Ovary (tissue), 3 donors: Measurements from ENCODE around the gene RNF208.

Source experiments
- EP300 ChIP-seq: sonication (generic); formaldehyde crosslinking; IDR thresholded peaks from one replicate; pipeline ENCODE4 v1.6.1; 2017; ENCODE audit warnings: antibody characterized with exemption
- TF ChIP-seq, protein P1 (sequence below), 3 donors: fragments of 450-650 bp in 2 of 3; fragments of 200-600 bp in 1 of 3; IDR thresholded peaks; one replicate each; pipeline versions ENCODE4 v1.5.1 to v1.8.0; 2016 to 2022; ENCODE audit warnings: antibody characterized with exemption in 3 of 3, mild to moderate bottlenecking in 1 of 3
- donor health status: DM: no; HTN: no; CAD: no.

GRCh38 chr9:137198902-137199283 lies 23.1 kb downstream of the RNF208 start:
- TF ChIP-seq, protein P1, sequence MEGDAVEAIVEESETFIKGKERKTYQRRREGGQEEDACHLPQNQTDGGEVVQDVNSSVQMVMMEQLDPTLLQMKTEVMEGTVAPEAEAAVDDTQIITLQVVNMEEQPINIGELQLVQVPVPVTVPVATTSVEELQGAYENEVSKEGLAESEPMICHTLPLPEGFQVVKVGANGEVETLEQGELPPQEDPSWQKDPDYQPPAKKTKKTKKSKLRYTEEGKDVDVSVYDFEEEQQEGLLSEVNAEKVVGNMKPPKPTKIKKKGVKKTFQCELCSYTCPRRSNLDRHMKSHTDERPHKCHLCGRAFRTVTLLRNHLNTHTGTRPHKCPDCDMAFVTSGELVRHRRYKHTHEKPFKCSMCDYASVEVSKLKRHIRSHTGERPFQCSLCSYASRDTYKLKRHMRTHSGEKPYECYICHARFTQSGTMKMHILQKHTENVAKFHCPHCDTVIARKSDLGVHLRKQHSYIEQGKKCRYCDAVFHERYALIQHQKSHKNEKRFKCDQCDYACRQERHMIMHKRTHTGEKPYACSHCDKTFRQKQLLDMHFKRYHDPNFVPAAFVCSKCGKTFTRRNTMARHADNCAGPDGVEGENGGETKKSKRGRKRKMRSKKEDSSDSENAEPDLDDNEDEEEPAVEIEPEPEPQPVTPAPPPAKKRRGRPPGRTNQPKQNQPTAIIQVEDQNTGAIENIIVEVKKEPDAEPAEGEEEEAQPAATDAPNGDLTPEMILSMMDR (IDR thresholded peaks at IDR 0.05), result no peak
- no peak for TF ChIP-seq EP300
